ENCODE measurements around the gene ATP1B2.
A peak's percentile ranks its signal among the peaks of the same experiment; 100 is the strongest.
"Not testable (repeated sequence)": the region's sequence is repeated elsewhere in the genome, so short reads cannot be mapped to it uniquely, and the experiment has no call there.

Gene ATP1B2, protein sequence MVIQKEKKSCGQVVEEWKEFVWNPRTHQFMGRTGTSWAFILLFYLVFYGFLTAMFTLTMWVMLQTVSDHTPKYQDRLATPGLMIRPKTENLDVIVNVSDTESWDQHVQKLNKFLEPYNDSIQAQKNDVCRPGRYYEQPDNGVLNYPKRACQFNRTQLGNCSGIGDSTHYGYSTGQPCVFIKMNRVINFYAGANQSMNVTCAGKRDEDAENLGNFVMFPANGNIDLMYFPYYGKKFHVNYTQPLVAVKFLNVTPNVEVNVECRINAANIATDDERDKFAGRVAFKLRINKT

GRCh38 chr17:7650509-7651096, at the start of gene ATP1B2:
Gene ATP1B2 (plus strand): TSS chr17:7650926. CDS start chr17:7651519, 593 bp downstream.
- no peak for DNase-seq

- DNase-seq = no peak
Observed at GRCh38 chr17:7606280-7606679, 44.4 kb upstream of the ATP1B2 start.

GRCh38 chr17:7610641-7611040, 40.1 kb upstream of the ATP1B2 start:
- DNase-seq = no peak

- no peak for DNase-seq
Observed at GRCh38 chr17:7611635-7612293, 39.0 kb upstream of the ATP1B2 start.

DNA sequence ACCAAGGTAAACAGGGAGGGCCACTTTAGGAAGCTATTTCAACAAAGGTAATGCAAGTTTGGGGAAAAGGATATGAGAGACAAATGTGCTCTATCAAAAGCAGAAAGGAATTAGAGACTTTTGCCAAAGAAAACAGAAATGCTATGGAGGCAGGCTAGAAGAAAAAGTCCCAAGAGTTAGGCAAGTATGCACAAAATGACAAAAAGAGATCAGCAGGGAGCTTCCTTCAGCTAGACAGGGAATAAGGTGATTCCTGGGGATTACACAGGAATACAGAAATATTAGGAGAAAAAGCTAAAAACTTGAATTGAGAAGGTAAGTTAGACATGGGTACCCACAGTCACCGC, 38.5 kb upstream of the ATP1B2 start:
- no peak for DNase-seq

GRCh38 chr17:7613769-7614424, 36.8 kb upstream of the ATP1B2 start:
- DNase-seq = no peak

GRCh38 chr17:7614425-7615264, 36.1 kb upstream of the ATP1B2 start, which contains the start of gene FXR2:
Gene FXR2 (minus strand): TSS chr17:7614897. CDS start chr17:7614532, 365 bp downstream.
- peak; percentile 98 for DNase-seq

DNA sequence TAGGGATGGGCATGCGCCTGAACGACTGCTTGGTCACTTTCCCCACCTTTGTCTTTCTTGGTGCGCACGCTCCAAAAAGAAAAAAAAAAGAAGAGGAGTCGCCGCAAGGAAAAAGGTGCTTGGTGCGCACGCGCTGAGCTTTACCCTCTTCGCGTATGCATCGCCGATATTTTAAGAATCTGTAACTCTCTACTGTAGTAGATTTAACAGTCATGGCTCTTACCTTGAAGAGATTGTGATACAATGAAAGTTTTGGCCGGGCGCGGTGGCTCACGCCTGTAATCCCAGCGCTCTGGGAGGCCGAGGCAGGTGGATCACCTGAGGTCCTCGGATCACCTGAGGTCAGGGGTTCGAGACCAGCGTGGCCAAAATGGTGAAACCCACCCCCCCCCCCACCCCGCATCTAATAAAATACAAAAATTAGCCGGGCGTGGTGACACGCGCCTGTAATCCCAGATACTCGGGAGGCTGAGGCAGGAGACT, 35.4 kb upstream of the ATP1B2 start:
- no peak for DNase-seq

DNA sequence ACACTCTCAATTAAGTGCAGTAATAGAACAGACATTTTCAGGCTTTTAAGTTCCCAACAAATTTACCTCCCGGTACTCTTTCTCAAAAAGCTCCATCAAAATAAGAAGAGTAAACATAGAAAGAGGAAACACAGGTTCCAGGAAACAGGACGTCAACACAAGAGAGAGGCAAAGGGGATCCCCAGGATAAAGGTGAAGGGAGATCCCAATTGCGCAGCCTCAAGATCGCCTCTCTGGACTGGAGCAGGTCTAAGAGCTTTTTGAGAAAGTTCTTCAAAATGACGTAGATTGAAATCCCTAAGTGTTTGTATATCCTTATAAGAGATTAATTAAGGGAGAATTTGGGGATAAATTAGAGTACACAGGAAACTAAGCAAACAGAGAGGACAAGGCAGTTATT, 32.1 kb upstream of the ATP1B2 start:
- DNase-seq = no peak

DNA sequence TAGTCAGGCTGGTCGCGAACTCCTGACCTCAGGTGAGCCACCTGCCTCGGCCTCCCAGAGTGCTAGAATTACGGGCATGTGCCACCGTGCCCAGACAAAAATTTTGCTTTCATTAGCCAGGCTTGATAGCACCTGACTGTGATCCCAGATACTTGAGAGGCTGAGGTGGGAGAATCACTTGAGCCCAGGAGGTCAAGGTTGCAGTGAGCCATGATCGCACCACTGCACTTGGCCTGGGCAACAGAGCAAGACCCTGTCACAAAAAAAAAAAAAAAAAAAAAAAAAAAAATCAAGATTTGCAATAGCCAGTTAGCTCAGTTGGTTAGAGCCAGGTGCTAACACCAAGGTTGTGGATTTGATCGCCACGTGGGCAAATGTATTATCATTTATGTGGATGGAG, 29.9 kb upstream of the ATP1B2 start:
- DNase-seq = no peak

- no peak for DNase-seq
Observed at GRCh38 chr17:7623661-7624060, 27.1 kb upstream of the ATP1B2 start.

DNA sequence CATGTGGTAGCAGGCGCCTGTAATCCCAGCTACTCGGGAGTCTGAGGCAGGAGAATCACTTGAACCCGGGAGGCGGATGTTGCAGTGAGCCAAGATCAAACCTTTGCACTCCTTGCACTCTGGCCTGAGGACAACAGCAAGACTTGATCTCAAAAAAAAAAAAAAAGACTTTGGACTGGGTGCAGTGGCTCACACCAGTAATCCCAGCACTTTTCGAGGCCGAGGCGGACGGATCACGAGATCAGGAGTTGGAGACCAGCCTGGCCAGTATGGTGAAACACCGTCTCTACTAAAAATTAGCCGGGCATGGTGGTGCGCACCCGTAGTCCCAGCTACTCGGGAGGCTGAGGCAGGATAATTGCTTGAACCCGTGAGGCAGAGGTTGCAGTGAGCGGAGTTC, 25.0 kb upstream of the ATP1B2 start:
- DNase-seq = not testable (repeated sequence)

GRCh38 chr17:7626307-7626706, 24.4 kb upstream of the ATP1B2 start:
- no peak for DNase-seq

DNA sequence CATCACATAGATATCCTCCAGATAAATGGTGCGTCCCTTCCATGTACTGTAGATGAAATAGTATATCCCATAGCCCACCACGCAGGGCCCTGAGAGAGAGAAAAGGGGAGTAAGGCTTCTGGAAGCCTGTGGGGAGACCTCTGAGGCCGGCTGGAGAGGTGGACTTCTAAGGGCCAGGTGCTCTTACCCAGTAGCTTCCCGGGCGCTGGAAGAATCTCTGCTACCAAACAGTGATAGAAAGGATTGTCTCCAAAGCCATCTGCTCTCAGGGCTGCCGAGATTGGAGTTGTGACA, 23.8 kb upstream of the ATP1B2 start:
- DNase-seq = no peak

DNA sequence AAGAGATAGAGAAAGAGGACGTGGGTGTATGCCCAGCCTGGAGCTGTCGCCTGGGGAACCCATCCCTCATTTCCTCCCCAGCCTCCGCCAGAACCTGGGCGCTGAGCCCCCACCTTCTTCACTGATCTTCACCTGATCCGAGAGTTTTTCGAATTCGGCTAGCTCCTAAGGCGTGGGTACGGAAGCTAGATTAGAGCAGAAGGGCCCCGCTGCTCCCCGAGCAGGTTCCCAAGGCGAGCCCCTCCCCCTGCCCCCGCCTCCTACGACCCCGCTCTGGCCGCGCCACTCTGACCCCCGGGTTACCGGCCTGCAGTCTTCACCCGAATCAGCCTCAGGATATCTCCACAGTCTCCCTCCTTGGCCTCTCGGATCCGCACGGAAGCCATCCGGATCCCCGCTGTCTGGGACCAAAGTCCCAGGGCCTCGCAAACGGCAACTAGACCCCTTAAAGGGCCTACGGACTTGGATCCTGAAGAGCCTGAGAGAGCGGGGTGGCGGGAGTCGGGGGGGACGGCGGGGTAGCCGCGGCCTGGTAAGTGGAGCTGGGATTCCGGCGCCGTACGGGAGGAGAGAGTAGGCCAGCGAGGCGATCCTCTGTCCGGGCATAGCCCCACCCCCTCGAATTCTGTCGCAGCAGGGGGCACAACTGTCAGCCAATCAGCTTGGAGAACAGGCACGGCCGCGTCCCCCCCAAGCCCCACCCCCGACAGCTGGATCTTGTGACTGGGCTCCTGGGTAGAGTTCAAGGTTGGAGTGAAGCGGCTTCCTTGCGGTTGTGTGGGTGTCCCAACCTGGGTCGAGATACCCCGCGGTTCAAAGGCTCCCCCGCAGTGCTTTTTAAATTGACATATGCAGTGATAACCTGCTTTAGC, 23.2 kb upstream of the ATP1B2 start, which contains the start of gene SAT2:
Gene SAT2 (minus strand): TSS at position 572 of the 872 bp plus-strand sequence. CDS start 186 bp downstream, at position 386.
- peak; percentile 92 for DNase-seq

DNA sequence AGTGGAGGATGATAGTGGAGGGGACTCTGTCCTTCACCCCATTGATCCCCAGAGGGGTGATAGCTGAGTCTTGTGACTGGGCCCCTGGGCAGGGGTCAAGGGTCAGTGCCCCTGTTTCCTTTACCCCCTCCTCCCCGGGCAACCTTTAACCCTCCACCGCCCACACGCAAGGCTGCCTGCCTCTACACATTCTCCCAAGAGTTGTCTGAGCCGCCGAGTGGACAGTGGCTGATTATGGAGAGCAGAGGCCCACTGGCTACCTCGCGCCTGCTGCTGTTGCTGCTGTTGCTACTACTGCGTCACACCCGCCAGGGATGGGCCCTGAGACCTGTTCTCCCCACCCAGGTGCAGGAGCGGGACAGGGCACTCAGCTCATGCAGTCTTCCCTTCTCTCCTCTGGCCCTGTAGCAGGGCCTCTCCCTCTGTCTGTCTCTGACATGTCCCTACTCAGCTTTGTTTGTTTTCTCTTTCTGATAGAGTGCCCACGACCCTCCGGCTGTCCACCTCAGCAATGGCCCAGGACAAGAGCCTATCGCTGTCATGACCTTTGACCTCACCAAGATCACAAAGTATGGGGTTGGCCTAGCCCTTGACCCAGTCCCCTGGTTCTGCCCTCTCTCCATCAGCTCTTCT, 20.7 kb upstream of the ATP1B2 start, which contains the start of gene SHBG:
Gene SHBG (plus strand): TSS at position 197 of the 633 bp plus-strand sequence. CDS start 38 bp downstream, at position 235.
- DNase-seq = no peak

DNA sequence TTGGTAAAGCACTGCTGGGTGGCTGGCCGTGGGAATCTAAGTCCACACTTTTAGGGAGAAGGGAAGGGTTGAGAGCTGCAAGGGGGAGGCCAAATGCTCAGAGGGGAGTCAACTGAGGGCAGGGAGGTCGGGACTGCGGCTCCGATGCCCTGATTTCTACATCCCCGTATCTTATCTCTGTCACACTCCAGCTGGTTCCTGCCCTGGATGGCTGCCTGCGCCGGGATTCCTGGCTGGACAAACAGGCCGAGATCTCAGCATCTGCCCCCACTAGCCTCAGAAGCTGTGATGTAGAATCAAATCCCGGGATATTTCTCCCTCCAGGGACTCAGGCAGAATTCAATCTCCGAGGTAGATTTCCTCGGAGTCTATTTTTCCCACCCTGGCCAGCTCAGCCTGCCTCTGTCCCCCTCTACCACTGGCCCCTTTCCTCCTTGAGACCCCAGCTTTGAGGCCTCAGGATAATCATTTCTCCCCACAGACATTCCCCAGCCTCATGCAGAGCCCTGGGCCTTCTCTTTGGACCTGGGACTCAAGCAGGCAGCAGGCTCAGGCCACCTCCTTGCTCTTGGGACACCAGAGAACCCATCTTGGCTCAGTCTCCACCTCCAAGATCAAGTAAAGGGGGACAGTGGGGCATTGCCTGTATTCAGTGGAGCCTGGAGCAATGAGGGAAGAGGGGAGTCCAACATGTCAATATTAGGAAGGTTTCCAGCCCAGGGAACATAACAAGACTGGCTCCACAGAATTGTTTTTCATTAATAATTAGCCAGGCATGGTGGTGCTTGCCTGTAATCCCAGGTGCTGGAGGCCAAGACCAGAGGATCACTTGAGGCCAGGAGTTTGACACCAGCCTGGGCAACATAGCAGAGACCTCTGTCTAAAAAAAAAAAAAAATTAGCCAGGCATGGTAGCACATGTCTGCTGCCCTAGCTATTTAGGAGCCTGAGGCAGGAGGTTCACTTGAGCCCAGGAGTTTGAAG, 19.0 kb upstream of the ATP1B2 start:
- DNase-seq = no peak

DNA sequence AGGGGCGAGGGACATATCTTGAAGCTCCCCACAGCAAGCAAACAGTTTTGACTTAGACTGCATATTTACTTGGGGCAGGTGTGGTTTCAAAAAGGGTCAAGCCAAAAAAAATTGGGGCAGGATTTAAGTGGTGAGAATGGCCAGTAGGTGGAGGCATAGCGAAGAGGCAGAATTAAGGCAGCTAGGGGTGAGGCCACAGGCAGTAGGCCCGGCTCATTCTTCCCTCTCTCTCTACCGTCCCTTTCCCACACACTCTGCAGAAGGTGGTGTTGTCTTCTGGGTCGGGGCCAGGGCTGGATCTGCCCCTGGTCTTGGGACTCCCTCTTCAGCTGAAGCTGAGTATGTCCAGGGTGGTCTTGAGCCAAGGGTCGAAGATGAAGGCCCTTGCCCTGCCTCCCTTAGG, 18.2 kb upstream of the ATP1B2 start:
- DNase-seq = no peak

- DNase-seq = no peak
Observed at GRCh38 chr17:7633093-7633492, 17.6 kb upstream of the ATP1B2 start.

DNA sequence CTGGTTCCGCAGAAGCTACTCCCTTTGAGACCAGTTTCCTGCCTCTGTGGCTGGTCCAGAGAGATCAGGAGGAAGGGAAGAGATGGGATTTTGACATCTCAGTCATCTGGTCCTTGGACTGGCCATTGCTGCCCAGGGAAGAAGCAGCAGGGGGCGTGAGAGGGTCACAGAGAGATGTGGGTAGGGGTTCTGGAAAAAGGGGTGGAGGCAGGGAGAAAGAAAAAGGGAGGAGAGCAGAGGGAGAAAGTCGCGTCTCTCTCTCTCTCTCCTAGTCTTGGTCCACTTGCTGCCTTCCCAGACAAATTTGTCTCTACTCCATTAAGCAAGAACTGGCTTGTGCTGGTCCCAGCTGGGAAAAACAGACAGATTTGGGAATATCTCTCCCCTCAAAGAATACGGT, 16.3 kb upstream of the ATP1B2 start:
- DNase-seq = no peak

All from amniotic stem cell (primary cell).